Activated CD4-positive, CD25-positive, alpha-beta regulatory T cell (primary cell): Measurements from ENCODE around the gene COMP.
A peak's percentile ranks its signal among the peaks of the same experiment; 100 is the strongest.

ENCODE experiments used
- DNase-seq, 4 experiments: peaks; one replicate each; lab custom pipeline; 2025; lab: John Stamatoyannopoulos, UW

The COMP gene

GRCh38 chr19:18803550-18804138 lies 12.5 kb upstream of the COMP start:
- DNase-seq: no peak

- DNase-seq: no peak
Observed at GRCh38 chr19:18802354-18802753, 11.2 kb upstream of the COMP start.

GRCh38 chr19:18800636-18801035 lies 9.5 kb upstream of the COMP start:
- DNase-seq: no peak

GRCh38 chr19:18800079-18800478 lies 9.0 kb upstream of the COMP start:
- no peak for DNase-seq

DNA sequence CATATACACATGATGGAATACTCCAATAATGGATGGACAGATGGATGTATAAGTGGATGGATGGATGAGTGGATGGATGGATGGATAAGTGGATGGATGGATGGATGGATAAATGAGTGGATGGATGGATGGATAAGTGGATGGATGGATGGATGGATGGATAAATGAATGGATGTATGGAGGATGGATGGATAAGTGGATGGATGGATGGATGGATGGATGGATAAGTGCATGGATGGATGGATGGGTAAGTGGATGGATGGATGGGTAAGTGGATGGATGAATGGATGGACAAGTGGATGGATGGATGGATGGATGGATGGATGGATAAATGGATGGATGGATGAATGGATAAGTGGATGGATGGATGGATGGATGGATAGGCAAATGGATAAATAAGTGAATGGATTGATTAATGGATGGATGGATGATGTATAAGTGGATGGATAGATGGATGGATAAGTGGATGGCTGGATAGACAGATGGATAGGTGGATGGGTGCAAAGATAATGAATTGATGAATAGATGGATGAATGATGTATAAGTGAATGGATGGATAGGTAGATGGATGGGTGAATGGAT lies 8.4 kb upstream of the COMP start:
- no peak for DNase-seq

DNA sequence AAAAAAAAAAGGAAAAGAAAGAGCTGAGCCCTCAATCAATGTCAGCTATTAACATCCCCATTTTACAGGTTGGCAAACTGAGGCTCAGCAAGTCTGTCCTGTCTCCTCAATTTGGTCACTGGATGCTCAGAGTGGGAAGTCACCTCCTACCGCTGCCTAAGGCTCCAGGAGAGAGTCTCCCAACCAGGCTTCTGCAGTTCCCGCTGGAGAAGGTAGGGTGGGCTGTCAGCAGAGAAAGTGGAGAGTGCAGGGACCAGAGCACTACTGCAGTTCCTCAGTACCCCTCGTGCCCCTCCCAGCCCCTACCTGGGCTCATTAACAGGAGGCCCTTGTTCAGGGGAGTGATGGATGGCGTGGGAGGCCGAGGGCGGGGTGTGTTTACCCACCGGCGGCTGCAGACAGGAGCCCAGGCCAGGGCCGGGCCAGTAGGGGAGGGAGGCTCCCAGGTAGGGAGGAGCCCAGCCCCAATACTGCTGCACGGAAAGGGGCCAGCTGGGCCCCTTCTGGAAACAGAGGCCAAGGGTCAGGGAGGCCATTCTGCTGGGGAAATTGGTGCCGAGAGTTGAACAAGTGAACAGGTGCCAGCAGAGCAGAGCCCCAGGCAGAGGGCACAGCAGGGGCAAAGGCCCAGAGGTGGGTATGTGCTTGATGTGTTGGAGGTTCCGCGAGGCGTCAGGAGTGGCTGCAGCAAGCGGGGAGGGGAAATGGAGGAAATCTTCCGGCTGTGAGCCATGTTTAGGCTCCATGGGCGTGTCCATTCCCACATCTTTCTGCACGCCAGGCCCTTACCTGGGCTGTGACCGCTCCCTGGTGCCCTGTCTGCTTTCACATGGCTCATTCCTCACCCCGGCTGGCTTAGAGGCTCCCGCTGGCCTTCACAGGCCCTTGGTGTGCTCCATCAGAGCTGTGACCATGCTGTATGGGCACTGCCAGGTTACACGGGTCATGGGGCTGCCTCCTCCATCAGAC lies 7.6 kb upstream of the COMP start:
- no peak for DNase-seq

DNA sequence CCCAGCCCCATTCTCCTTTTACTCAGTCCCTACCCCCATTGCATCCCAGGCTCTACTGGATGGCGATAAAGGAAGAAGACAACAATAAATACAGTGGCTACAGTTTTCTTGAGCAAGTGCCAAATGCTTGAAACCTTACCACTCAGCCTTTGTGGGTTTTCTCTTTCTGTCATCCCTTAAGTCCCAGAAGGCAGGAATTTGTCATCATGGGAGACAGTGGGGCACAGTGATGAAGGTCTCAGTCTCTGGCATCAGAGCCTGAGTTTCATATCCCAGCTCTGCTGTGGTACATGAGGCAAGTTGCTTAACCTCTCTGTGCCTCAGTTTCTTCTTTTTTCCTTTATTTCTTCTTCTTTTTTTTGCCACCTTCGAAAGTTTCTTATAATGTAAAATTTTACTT lies 5.1 kb upstream of the COMP start:
- DNase-seq: no peak

DNA sequence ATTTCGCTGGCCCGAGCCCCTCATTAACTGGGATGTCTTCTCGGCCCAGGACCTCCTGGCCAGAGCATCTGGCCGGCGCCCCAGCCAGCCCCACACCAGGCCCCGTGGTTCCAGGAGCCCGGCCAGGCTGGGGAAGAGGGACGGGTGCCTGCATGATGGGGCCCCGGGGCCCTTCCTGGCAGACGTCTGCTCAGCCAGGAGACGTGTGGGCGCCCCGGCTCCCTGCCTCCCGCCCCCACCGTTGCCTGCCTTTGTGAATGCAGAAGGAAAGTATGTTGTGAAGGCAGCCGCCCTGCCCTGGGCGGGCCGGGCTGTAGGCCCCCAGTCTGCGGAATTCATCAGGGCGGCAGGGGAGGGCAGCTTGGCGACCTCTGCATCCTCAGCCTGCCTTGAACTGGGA lies 4.4 kb upstream of the COMP start:
- DNase-seq: no peak

DNA sequence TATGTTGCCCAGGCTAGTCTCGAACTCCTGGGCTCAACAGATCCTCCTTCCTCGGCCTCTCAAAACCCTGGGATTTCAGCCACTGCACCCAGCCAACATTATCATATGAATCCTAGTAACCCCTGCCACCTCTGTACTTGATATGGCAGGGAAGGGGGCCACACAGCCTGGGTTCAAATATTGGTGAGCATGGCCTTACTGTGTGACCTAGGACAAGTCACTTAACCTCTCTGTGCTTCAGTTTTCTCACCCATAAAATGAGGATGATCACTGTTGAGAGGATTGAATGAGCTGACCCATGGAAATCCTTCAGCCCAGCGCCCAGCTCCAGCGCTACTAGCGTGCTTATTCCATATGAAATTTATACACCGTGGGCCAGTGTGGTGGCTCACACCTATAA lies 3.6 kb upstream of the COMP start:
- no peak for DNase-seq

- no peak for DNase-seq
Observed at GRCh38 chr19:18794029-18794313, 2.9 kb upstream of the COMP start.

GRCh38 chr19:18793144-18794028 lies 2.3 kb upstream of the COMP start:
- no peak for DNase-seq

DNA sequence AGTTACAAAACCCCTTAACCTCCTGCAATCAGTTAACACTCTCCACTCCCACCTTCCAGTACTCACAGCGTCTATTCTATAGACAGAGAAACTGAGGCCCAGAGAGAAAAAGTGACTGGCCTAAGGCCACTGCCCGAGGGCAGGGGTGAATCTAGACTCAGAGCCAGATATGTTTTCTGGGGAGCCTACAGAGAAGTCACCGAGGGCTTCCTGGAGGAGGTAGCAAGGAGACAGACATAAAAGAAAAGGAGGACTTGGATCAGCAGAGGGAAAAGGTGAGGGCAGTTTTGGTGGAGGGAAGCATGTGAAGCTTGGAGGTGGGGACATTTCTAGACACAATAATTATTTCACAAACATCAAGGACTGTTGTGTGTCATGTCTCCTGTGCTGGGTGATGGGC lies 1.6 kb upstream of the COMP start:
- DNase-seq: no peak

DNA sequence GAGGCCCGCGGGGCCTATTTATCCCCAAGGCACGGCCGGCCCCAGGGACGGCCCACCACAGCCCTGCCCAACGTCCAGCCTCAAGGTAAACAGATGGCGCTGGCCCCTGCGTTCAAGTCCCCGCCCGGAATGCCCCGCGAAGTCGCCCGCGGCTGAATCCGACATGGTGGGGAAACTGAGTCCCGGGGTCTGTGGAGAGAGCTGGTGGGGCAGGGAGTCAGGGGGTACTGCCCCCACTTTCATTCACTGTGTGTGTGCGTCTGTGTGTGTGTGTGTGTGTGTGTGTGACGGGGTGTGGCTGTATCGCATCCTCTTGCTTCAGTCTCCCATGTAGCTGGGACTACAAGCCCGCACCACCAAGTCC lies 192 bp upstream of the COMP start:
- DNase-seq: no peak

DNA sequence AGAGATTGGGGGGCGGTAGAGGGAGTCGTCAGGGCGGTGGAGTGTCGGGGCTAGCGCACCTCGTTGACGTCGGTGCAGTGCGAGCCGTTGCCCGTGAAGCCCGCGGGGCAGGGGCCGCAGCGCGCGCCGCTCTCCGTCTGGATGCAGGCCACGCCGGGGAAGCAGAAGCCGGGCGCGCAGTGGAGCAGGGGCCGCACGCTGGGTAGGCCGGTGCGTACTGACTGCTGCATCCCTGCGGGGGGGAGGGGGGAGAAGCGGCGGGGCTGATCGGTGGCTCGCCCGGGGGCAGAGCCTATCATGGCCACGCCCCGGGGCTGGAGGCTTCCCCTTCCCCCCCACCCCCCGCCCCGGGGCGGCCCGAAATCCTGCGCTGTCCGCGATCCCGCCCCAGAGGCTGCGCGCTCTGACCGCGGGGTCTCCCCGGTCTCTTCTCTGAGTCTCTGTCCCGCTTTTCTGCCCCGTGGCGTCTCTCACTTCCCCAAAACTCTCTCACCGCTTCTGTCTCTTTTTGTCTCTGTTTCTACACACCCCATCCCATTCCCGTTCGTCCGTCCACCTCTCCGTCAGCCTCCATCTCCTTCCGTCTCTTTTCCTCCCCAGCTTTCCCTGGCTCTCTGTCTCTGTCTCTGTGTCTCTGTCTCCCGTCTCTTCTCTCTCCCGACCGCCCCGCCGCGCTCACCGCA lies 1.1 kb downstream of the COMP start:
- DNase-seq: no peak

GRCh38 chr19:18789422-18789869 lies 1.7 kb downstream of the COMP start:
- no peak for DNase-seq

GRCh38 chr19:18788529-18789421 lies 2.3 kb downstream of the COMP start:
- no peak for DNase-seq

GRCh38 chr19:18785179-18786124 lies 5.7 kb downstream of the COMP start:
- DNase-seq: peak; percentile 18 to 40 (median 34)

DNA sequence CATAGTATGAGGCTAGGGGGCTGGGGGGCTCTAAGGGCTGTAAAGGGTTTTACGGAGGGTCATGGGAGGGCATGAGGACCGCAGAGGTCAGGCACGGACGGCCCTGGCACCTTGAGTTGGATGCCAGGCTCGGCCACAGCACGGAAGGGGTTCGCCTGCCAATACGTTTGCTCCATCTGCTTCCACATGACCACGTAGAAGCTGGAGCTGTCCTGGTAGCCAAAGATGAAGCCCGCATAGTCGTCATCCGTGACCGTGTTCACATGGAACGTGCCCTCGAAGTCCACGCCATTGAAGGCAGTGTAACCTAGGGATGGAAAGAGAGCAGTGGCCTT lies 6.4 kb downstream of the COMP start:
- DNase-seq: no peak

GRCh38 chr19:18783958-18784785 lies 6.9 kb downstream of the COMP start:
- no peak for DNase-seq
